Measurements from ENCODE around the gene ADGB.
"Not testable (repeated sequence)": the region's sequence is repeated elsewhere in the genome, so short reads cannot be mapped to it uniquely, and the experiment has no call there.

Gene ADGB

GRCh38 chr6:146598772-146599405 lies at the start of gene ADGB:
Gene ADGB (plus strand): TSS chr6:146598972. CDS start chr6:146599041, 69 bp downstream.
- DNase-seq (ENCODE audit: low read depth): no peak

GRCh38 chr6:146550911-146551310 lies 47.9 kb upstream of the ADGB start:
- no peak for DNase-seq (ENCODE audit: low read depth)

GRCh38 chr6:146551545-146551944 lies 47.2 kb upstream of the ADGB start:
- DNase-seq (ENCODE audit: low read depth): no peak

- no peak for DNase-seq (ENCODE audit: low read depth)
Observed at GRCh38 chr6:146553377-146554135, 45.2 kb upstream of the ADGB start.

GRCh38 chr6:146560607-146561006 lies 38.2 kb upstream of the ADGB start:
- DNase-seq (ENCODE audit: low read depth): no peak

GRCh38 chr6:146566661-146567060 lies 32.1 kb upstream of the ADGB start:
- DNase-seq (ENCODE audit: low read depth): not testable (repeated sequence)

- DNase-seq (ENCODE audit: low read depth): not testable (repeated sequence)
Observed at GRCh38 chr6:146568619-146569018, 30.2 kb upstream of the ADGB start.

GRCh38 chr6:146574211-146574610 lies 24.6 kb upstream of the ADGB start:
- no peak for DNase-seq (ENCODE audit: low read depth)

GRCh38 chr6:146578054-146578453 lies 20.7 kb upstream of the ADGB start:
- DNase-seq (ENCODE audit: low read depth): no peak

GRCh38 chr6:146581968-146582367 lies 16.8 kb upstream of the ADGB start:
- DNase-seq (ENCODE audit: low read depth): no peak

- no peak for DNase-seq (ENCODE audit: low read depth)
Observed at GRCh38 chr6:146582857-146583256, 15.9 kb upstream of the ADGB start.

- DNase-seq (ENCODE audit: low read depth): no peak
Observed at GRCh38 chr6:146583966-146584365, 14.8 kb upstream of the ADGB start.

GRCh38 chr6:146587459-146587858 lies 11.3 kb upstream of the ADGB start:
- no peak for DNase-seq (ENCODE audit: low read depth)

GRCh38 chr6:146590492-146590891 lies 8.3 kb upstream of the ADGB start:
- DNase-seq (ENCODE audit: low read depth): no peak

GRCh38 chr6:146592451-146592850 lies 6.3 kb upstream of the ADGB start:
- no peak for DNase-seq (ENCODE audit: low read depth)

GRCh38 chr6:146593986-146594385 lies 4.8 kb upstream of the ADGB start:
- DNase-seq (ENCODE audit: low read depth): no peak

- no peak for DNase-seq (ENCODE audit: low read depth)
Observed at GRCh38 chr6:146594495-146594894, 4.3 kb upstream of the ADGB start.

GRCh38 chr6:146595972-146596731 lies 2.6 kb upstream of the ADGB start:
- DNase-seq (ENCODE audit: low read depth): no peak

GRCh38 chr6:146601352-146601751 lies 2.6 kb downstream of the ADGB start:
- DNase-seq (ENCODE audit: low read depth): no peak

GRCh38 chr6:146602526-146602925 lies 3.8 kb downstream of the ADGB start:
- no peak for DNase-seq (ENCODE audit: low read depth)

- DNase-seq (ENCODE audit: low read depth): no peak
Observed at GRCh38 chr6:146613947-146614346, 15.2 kb downstream of the ADGB start.

GRCh38 chr6:146620655-146621054 lies 21.9 kb downstream of the ADGB start:
- no peak for DNase-seq (ENCODE audit: low read depth)

GRCh38 chr6:146628350-146628749 lies 29.6 kb downstream of the ADGB start:
- DNase-seq (ENCODE audit: low read depth): no peak
